ENCODE data around the gene TCP10L. TPM values are rescaled to one million over a fixed set of nuclear protein-coding genes. Genes with fewer than 3 reads are reported as not detected.

Gene TCP10L
- total and polyA plus RNA-seq, 2 of the 13 experiments (the other 11 are each of a cell fraction or from before 2014, with no cell fraction given): 0.90 to 2.4 TPM

- TF ChIP-seq HDAC1 (CRISPR knock-in tag; IDR thresholded peaks at IDR 0.05) (no peak), ZFP62 (CRISPR knock-in tag; IDR thresholded peaks at IDR 0.05) (no peak), FOXA3 (CRISPR knock-in tag; IDR thresholded peaks at IDR 0.05) (no peak)
Measured at GRCh38 chr21:32538147-32538792, 47.1 kb downstream of the TCP10L start (continued).

DNA sequence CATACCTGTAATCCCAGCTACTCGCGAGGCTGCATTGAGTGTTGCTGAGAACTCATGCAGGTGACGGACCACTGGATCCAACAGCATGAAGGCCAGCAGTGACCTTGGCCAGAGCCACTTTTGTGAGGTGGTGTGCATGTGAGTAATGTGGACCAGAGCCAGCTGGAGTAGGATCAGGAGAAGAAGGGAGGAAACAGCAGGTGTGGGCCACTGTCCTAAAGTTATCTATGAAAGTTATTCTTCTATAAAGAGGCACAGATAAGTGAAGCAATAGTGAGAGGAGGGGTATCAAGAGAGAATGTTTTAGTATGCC lies 47.8 kb downstream of the TCP10L start:
- Histone ChIP-seq H3K9ac (ENCODE audit: insufficient read depth, low read depth, low read length) (no peak overlapping the region), H3K4me1 (ENCODE audit: insufficient read depth, low read length) (peaks cover 35% of the 10 kb centered on the region), H3K79me2 (ENCODE audit: insufficient read depth, low read length) (no peaks in the 10 kb centered on the region), H3K36me3 (replicated peaks in 1 of 2; ENCODE audit: control insufficient read depth in 1 of 2, insufficient read depth in 2 of 2, low read length in 2 of 2) (no peaks in the 10 kb centered on the region), H3K4me2 (ENCODE audit: low read depth, low read length) (no peak overlapping the region), H3K27ac (ENCODE audit: extremely low read length, insufficient read depth, low read length) (no peak overlapping the region), H3K27me3 (ENCODE audit: control insufficient read depth in 1 of 2, insufficient read depth in 2 of 2, low read length in 2 of 2) (no peaks in the 10 kb centered on the region), H3K9me3 (ENCODE audit: low read length) (no peaks in the 10 kb centered on the region), H2AFZ (ENCODE audit: low read length) (no peak overlapping the region), H4K20me1 (ENCODE audit: insufficient read depth, low read length) (no peaks in the 10 kb centered on the region), H3K4me3 (replicated peaks in 1 of 3; ENCODE audit: insufficient read depth in 1 of 3, low read depth in 2 of 3, low read length in 3 of 3) (no peak overlapping the region)
- ChIA-PET CTCF (ENCODE audit: low intra/inter-chr PET ratio, low total read pairs) (no interaction called here), POLR2A (no interaction called here)
- in situ Hi-C loops (cut with HindIII; ENCODE audit: extremely low pct_ligation_motif_present, low pct_unique_long_range_greater_than_20kb): no loop called here
- intact Hi-C loops (cut with micrococcal nuclease; ENCODE audit: unreplicated experiment): no loop called here
- WGBS (ENCODE audit: low lambda C conversion rate): 96% methylated on average over 3 of the region's 3 CpGs
- FAIRE-seq: no peak
- no peak for DNase-seq (ENCODE audit: low spot score)
- BruUV-seq (replicated peaks): no TSS peak
- no peak for ATAC-seq
- TF ChIP-seq NFKBIZ (CRISPR knock-in tag; IDR thresholded peaks at IDR 0.05) (no peak), ZNF296 (CRISPR knock-in tag; conservative IDR thresholded peaks at IDR 0.05) (no peak), E2F5 (CRISPR knock-in tag; conservative IDR thresholded peaks at IDR 0.05) (no peak), NR3C1 (CRISPR knock-in tag; IDR thresholded peaks at IDR 0.05) (no peak), ZNF678 (CRISPR knock-in tag; IDR thresholded peaks at IDR 0.05) (no peak), ZSCAN9 (CRISPR knock-in tag; IDR thresholded peaks at IDR 0.05; ENCODE audit: borderline replicate concordance) (no peak), SRSF4 (IDR thresholded peaks at IDR 0.05; ENCODE audit: low read depth, low read length, poor library complexity, severe bottlenecking) (no peak), ZNF574 (CRISPR knock-in tag; IDR thresholded peaks at IDR 0.05) (no peak), ZNF674 (CRISPR knock-in tag; IDR thresholded peaks at IDR 0.05; ENCODE audit: low read depth) (no peak), MTF2 (CRISPR knock-in tag; IDR thresholded peaks at IDR 0.05; ENCODE audit: borderline replicate concordance) (no peak), FLYWCH1 (CRISPR knock-in tag; IDR thresholded peaks at IDR 0.05) (no peak), JUND (CRISPR knock-in tag; IDR thresholded peaks at IDR 0.05) (no peak)
- TF ChIP-seq, protein P1, sequence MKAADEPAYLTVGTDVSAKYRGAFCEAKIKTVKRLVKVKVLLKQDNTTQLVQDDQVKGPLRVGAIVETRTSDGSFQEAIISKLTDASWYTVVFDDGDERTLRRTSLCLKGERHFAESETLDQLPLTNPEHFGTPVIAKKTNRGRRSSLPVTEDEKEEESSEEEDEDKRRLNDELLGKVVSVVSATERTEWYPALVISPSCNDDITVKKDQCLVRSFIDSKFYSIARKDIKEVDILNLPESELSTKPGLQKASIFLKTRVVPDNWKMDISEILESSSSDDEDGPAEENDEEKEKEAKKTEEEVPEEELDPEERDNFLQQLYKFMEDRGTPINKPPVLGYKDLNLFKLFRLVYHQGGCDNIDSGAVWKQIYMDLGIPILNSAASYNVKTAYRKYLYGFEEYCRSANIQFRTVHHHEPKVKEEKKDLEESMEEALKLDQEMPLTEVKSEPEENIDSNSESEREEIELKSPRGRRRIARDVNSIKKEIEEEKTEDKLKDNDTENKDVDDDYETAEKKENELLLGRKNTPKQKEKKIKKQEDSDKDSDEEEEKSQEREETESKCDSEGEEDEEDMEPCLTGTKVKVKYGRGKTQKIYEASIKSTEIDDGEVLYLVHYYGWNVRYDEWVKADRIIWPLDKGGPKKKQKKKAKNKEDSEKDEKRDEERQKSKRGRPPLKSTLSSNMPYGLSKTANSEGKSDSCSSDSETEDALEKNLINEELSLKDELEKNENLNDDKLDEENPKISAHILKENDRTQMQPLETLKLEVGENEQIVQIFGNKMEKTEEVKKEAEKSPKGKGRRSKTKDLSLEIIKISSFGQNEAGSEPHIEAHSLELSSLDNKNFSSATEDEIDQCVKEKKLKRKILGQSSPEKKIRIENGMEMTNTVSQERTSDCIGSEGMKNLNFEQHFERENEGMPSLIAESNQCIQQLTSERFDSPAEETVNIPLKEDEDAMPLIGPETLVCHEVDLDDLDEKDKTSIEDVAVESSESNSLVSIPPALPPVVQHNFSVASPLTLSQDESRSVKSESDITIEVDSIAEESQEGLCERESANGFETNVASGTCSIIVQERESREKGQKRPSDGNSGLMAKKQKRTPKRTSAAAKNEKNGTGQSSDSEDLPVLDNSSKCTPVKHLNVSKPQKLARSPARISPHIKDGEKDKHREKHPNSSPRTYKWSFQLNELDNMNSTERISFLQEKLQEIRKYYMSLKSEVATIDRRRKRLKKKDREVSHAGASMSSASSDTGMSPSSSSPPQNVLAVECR (CRISPR knock-in tag; IDR thresholded peaks at IDR 0.05; ENCODE audit: borderline replicate concordance): no peak

Data from HepG2 (cell line).